Sigmoid colon (tissue), 7 donors: ENCODE data around the gene MRAP2. TPM values are rescaled to one million over a fixed set of nuclear protein-coding genes. Genes with fewer than 3 reads are reported as not detected.

ENCODE experiments used
- DNase-seq: peaks from one replicate; pipeline ENCODE4 v3.0.0-alpha.2; 2019
- H3K27ac ChIP-seq, 4 donors: fragments of 200-600 bp; sonication (generic); one replicate each; pipeline ENCODE4 v1.5.1; 2016 to 2019; ENCODE audit warnings: mild to moderate bottlenecking in 1 of 4
- H3K27me3 ChIP-seq, 3 donors: fragments of 200-600 bp; sonication (generic); one replicate each; pipeline ENCODE4 v1.5.1; 2019; ENCODE audit warnings: mild to moderate bottlenecking in 1 of 3
- H3K36me3 ChIP-seq, 4 donors: fragments of 200-600 bp; sonication (generic); one replicate each; pipeline ENCODE4 v1.5.1; 2016 to 2019
- H3K4me1 ChIP-seq, 4 donors: fragments of 200-600 bp; sonication (generic); one replicate each; pipeline ENCODE4 v1.5.1; 2017 to 2019
- H3K4me3 ChIP-seq, 4 donors: fragments of 200-600 bp; sonication (generic); one replicate each; pipeline ENCODE4 v1.5.1; 2017 to 2019; ENCODE audit warnings: mild to moderate bottlenecking in 2 of 4, moderate library complexity in 1 of 4
- H3K9me3 ChIP-seq, 4 donors: fragments of 200-600 bp in 3 of 4; sonication (generic) in 3 of 4; one replicate each; pipeline versions ENCODE4 v1.5.1 to v1.6.1; 2013 to 2019
- EP300 ChIP-seq, 4 donors: sonication (generic); formaldehyde crosslinking; IDR thresholded peaks; one replicate each; pipeline ENCODE4 v1.6.1; 2017; ENCODE audit warnings: antibody characterized with exemption in 4 of 4
- POLR2A ChIP-seq, 2 donors: fragments of 450-650 bp; IDR thresholded peaks; one replicate each; pipeline ENCODE4 v1.6.1; 2016; ENCODE audit warnings: antibody characterized with exemption in 2 of 2, mild to moderate bottlenecking in 2 of 2, moderate library complexity in 2 of 2
- POLR2AphosphoS5 ChIP-seq, 4 donors: sonication (generic); formaldehyde crosslinking; IDR thresholded peaks; one replicate each; pipeline ENCODE4 v1.6.1; 2017; ENCODE audit warnings: antibody characterized with exemption in 4 of 4
- WGBS, 2 donors: extraction: QIAGEN DNeasy Blood & Tissue Kit; methylation state at CpG; one replicate each; pipeline ENCODE4 v1.1.7; 2013; 5-methylcytosine and 5-hydroxymethylcytosine counted together
- intact Hi-C: fragments of 100-400 bp; cut with DNase I; formaldehyde crosslinking; loops from one replicate; pipeline ENCODE4 v1.15.1; 2023
- polyA plus RNA-seq, 3 donors: library from polyadenylated mRNA; stranded (reverse); fragments of 200-250 nt; gene quantifications; one replicate each; pipeline ENCODE4 v1.2.3, GENCODE V29; 2013
- total RNA-seq, 4 donors: library from RNA; depleted of rRNA; stranded (reverse); fragments of >200 nt; gene quantifications; one replicate each; pipeline ENCODE4 v1.1.0, GENCODE V29; 2016
- TF ChIP-seq, protein P1 (sequence below), 4 experiments: fragments of 450-650 bp in 3 of 4; fragments of 200-600 bp in 1 of 4; IDR thresholded peaks; one replicate each; pipeline ENCODE4 v1.5.1; 2016 to 2019; ENCODE audit warnings: antibody characterized with exemption in 4 of 4, mild to moderate bottlenecking in 3 of 4, moderate library complexity in 2 of 4
- donor health status: healthy with polysubstance abuse.
- donor health status: Bipolar disorder and iron deficiency.
- donor health status: healthy.

Gene MRAP2
- total and polyA plus RNA-seq, 7 donors = 0.16 to 7.4 (median 1.8) TPM

DNA sequence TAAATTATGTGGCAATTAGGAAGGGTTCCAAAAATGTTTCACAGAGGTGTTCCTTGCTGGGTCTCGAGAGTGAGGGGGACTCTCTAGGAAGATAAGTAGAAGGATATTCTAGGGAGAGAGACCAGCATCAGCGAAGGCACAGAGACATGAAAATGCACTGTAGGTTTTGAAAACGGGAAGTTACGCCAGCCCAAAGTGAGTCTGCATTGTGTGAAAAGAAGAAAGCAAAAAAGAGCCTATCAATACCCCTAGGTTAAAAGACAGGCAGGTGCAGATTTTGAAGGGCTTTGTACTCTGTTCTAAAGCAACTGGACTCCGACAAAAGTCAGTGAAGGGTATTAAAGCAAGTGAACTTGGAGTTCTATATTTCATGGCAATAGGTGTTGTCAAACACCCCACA is 25.7 kb upstream of the MRAP2 start:
- intact Hi-C loops = no loop called here
- H3K9me3 ChIP-seq = no peaks in the 10 kb centered on the region
- no peak overlapping the region for H3K27ac ChIP-seq
- H3K4me3 ChIP-seq = no peak overlapping the region
- no peaks in the 10 kb centered on the region for H3K4me1 ChIP-seq
- no peak for DNase-seq
- H3K36me3 ChIP-seq = no peaks in the 10 kb centered on the region
- TF ChIP-seq POLR2A (IDR thresholded peaks at IDR 0.05) (no peak), POLR2AphosphoS5 (IDR thresholded peaks at IDR 0.05) (no peak), EP300 (IDR thresholded peaks at IDR 0.05) (no peak)
- TF ChIP-seq, protein P1, sequence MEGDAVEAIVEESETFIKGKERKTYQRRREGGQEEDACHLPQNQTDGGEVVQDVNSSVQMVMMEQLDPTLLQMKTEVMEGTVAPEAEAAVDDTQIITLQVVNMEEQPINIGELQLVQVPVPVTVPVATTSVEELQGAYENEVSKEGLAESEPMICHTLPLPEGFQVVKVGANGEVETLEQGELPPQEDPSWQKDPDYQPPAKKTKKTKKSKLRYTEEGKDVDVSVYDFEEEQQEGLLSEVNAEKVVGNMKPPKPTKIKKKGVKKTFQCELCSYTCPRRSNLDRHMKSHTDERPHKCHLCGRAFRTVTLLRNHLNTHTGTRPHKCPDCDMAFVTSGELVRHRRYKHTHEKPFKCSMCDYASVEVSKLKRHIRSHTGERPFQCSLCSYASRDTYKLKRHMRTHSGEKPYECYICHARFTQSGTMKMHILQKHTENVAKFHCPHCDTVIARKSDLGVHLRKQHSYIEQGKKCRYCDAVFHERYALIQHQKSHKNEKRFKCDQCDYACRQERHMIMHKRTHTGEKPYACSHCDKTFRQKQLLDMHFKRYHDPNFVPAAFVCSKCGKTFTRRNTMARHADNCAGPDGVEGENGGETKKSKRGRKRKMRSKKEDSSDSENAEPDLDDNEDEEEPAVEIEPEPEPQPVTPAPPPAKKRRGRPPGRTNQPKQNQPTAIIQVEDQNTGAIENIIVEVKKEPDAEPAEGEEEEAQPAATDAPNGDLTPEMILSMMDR (IDR thresholded peaks at IDR 0.05) = no peak
- no peaks in the 10 kb centered on the region for H3K27me3 ChIP-seq
- WGBS, 2 donors = 73 to 84% methylated on average over 5 of the region's 5 CpGs

DNA sequence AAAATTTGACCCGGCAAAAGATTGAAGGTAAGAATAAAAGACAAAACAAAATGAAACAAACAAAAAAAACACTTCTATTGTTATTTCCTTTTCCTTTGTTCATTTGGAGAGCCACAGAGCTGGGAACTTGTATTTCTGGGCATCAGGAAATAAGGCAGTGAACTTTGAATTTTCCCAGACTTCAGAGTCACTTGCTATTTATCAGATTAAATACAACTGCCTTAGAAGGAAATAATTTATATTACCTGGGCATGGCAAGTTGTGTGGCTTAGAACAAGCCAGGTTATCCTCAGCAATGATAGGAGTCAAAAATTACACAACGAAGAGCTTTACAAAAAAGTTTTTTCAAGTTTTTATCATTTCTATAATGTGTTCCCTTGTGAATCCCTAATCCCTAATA is 20.2 kb upstream of the MRAP2 start:
- DNase-seq = no peak
- H3K27me3 ChIP-seq = no peaks in the 10 kb centered on the region
- no peaks in the 10 kb centered on the region for H3K9me3 ChIP-seq
- intact Hi-C loops = no loop called here
- no peaks in the 10 kb centered on the region for H3K4me1 ChIP-seq
- no peak overlapping the region for H3K27ac ChIP-seq
- WGBS, 2 donors = 33 to 68% methylated on average over 2 of the region's 2 CpGs
- no peak overlapping the region for H3K4me3 ChIP-seq
- TF ChIP-seq, protein P1 (IDR thresholded peaks at IDR 0.05) = no peak
- no peak for TF ChIP-seq POLR2A (IDR thresholded peaks at IDR 0.05)
- TF ChIP-seq POLR2AphosphoS5 (IDR thresholded peaks at IDR 0.05) = no peak
- TF ChIP-seq EP300 (IDR thresholded peaks at IDR 0.05) = no peak
- no peaks in the 10 kb centered on the region for H3K36me3 ChIP-seq

DNA sequence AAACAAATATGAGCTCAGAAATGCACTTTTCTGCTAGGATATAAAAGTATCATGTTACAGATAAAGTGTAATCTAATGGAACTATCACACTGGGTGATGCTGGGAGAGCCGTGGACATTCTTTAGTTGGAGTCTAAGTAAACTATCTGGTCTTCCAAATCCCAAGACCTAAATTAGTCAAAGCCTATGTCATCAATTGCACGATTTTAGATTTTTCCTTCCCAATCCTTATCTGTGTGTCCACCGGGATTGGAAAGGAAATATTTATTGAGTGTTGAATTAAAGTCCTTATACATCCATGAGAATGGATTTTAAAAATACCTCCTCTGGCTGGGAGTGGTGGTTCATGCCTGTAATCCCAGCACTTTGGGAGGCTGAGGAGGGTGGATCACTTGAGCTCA is 19.6 kb upstream of the MRAP2 start:
- intact Hi-C loops = no loop called here
- DNase-seq = no peak

DNA sequence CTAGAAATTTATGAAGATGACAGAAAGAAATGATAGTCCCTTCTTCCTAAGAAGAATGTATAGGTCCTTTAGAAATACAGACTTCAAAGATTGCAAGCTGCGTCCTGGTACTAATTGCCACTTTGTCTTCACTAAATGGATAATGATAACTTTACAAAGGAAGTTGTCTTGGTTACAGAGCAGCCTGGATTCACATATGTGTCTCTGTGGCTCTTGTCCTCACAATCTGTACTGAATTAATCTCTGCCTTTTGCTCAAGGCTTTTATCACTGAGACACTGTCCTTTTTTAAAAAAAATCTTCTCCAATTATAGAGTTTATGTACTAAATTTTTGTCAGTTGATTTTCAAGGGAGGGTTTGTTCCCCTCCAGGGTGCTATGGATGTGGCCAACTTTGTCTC is 17.5 kb upstream of the MRAP2 start:
- no peak for DNase-seq
- Histone ChIP-seq H3K27ac (no peak overlapping the region), H3K4me1 (no peaks in the 10 kb centered on the region), H3K4me3 (no peak overlapping the region), H3K27me3 (no peaks in the 10 kb centered on the region), H3K36me3 (no peaks in the 10 kb centered on the region), H3K9me3 (no peaks in the 10 kb centered on the region)
- WGBS, 2 donors = 98% methylated on average over 1 of the region's 1 CpG
- intact Hi-C loops = no loop called here
- TF ChIP-seq POLR2A (IDR thresholded peaks at IDR 0.05) (no peak), POLR2AphosphoS5 (IDR thresholded peaks at IDR 0.05) (no peak), EP300 (IDR thresholded peaks at IDR 0.05) (no peak)
- TF ChIP-seq, protein P1 (IDR thresholded peaks at IDR 0.05) = no peak

More for the DNA sequence above, 19.6 kb upstream of the MRAP2 start:
- Histone ChIP-seq H3K36me3 (no peaks in the 10 kb centered on the region), H3K4me3 (no peak overlapping the region), H3K27ac (no peak overlapping the region), H3K4me1 (no peaks in the 10 kb centered on the region), H3K9me3 (no peaks in the 10 kb centered on the region), H3K27me3 (no peaks in the 10 kb centered on the region)
- WGBS, 2 donors = 47 to 67% methylated on average over 3 of the region's 3 CpGs
- TF ChIP-seq EP300 (IDR thresholded peaks at IDR 0.05) (no peak), POLR2A (IDR thresholded peaks at IDR 0.05) (no peak), POLR2AphosphoS5 (IDR thresholded peaks at IDR 0.05) (no peak)
- TF ChIP-seq, protein P1 (IDR thresholded peaks at IDR 0.05) = no peak

DNA sequence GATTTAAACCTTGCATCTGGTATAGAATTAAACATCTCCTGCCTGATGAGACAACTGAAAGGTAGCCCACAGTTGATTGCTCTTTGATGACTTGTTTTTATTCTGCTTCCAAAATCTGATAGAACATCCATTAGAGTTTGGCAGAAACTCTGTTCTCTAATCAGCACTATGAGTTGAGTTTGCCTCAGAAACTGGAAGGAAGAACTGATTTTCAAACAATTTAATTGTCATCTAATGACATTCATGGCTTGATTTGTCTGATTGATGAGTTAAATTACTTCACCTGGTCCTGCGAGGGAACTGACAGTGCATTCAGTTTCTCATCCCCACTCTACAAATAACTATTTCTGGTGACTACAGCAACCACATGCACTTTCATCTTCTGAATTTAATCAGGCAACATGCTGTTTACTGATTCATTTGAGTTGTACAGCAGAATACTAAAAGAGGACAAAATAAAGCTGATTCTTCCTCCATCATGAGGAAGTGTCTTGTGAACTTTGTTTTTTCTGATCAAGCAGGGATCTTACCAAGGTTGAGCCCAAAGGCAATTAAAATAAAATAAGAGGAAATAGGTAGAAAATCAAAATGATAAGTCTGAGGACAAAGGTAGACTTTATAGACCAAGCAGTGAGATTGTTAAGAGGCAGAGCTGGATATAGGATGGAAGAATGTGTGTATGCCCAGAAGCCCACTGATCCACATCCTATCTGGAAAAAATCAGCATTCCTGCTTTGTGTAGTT is 15.7 kb upstream of the MRAP2 start:
- no peak for TF ChIP-seq POLR2A (IDR thresholded peaks at IDR 0.05)
- TF ChIP-seq POLR2AphosphoS5 (IDR thresholded peaks at IDR 0.05) = no peak
- TF ChIP-seq, protein P1 (IDR thresholded peaks at IDR 0.05) = no peak
- no peak for TF ChIP-seq EP300 (IDR thresholded peaks at IDR 0.05)
- intact Hi-C loops = no loop called here
- H3K36me3 ChIP-seq = no peaks in the 10 kb centered on the region
- WGBS, 2 donors = 59 to 81% methylated on average over 1 of the region's 1 CpG
- H3K27ac ChIP-seq = no peak overlapping the region
- no peaks in the 10 kb centered on the region for H3K4me1 ChIP-seq
- no peak for DNase-seq
- no peaks in the 10 kb centered on the region for H3K9me3 ChIP-seq
- no peaks in the 10 kb centered on the region for H3K27me3 ChIP-seq
- no peak overlapping the region for H3K4me3 ChIP-seq
